Eye (tissue), 1 donor: Measurements from ENCODE around the gene SLC41A3.
"Not testable (repeated sequence)": the region's sequence is repeated elsewhere in the genome, so short reads cannot be mapped to it uniquely, and the experiment has no call there.

Source experiments
- DNase-seq: peaks from one replicate; pipeline ENCODE4 v3.0.0-alpha.2; 2015

The SLC41A3 gene

GRCh38 chr3:126023390-126023789 is 60.5 kb downstream of the SLC41A3 start:
- no peak for DNase-seq

GRCh38 chr3:126022741-126023359 is 61.1 kb downstream of the SLC41A3 start:
- DNase-seq, result peak; percentile 68

GRCh38 chr3:126021702-126022101 is 62.2 kb downstream of the SLC41A3 start:
- DNase-seq, result no peak

GRCh38 chr3:126021224-126021623 is 62.7 kb downstream of the SLC41A3 start:
- DNase-seq, result no peak

- DNase-seq, result no peak
Measured at GRCh38 chr3:126019683-126020082, 64.2 kb downstream of the SLC41A3 start.

GRCh38 chr3:126018995-126019394 is 64.9 kb downstream of the SLC41A3 start:
- DNase-seq, result no peak

- no peak for DNase-seq
Measured at GRCh38 chr3:126018545-126018944, 65.4 kb downstream of the SLC41A3 start.

- no peak for DNase-seq
Measured at GRCh38 chr3:126017362-126017761, 66.6 kb downstream of the SLC41A3 start.

- DNase-seq, result no peak
Measured at GRCh38 chr3:126016616-126017015, 67.3 kb downstream of the SLC41A3 start.

GRCh38 chr3:126015075-126015474 is 68.8 kb downstream of the SLC41A3 start:
- DNase-seq, result no peak

GRCh38 chr3:126014252-126014651 is 69.7 kb downstream of the SLC41A3 start:
- DNase-seq, result no peak

- peak; percentile 23 for DNase-seq
Measured at GRCh38 chr3:126013751-126014156, 70.2 kb downstream of the SLC41A3 start.

GRCh38 chr3:126009181-126009580 is 74.7 kb downstream of the SLC41A3 start:
- DNase-seq, result no peak

- DNase-seq, result no peak
Measured at GRCh38 chr3:126008219-126008618, 75.7 kb downstream of the SLC41A3 start.

- no peak for DNase-seq
Measured at GRCh38 chr3:126005951-126006350, 78.0 kb downstream of the SLC41A3 start.

- DNase-seq, result no peak
Measured at GRCh38 chr3:126004692-126005091, 79.2 kb downstream of the SLC41A3 start.

- no peak for DNase-seq
Measured at GRCh38 chr3:126004217-126004616, 79.7 kb downstream of the SLC41A3 start.

- no peak for DNase-seq
Measured at GRCh38 chr3:126003447-126004190, 80.3 kb downstream of the SLC41A3 start.

GRCh38 chr3:126002189-126002588 is 81.7 kb downstream of the SLC41A3 start:
- DNase-seq, result no peak

GRCh38 chr3:125996751-125997150 is 87.2 kb downstream of the SLC41A3 start:
- not testable (repeated sequence) for DNase-seq

GRCh38 chr3:125990253-125990970 is 93.5 kb downstream of the SLC41A3 start:
- DNase-seq, result peak; percentile 96

- DNase-seq, result not testable (repeated sequence)
Measured at GRCh38 chr3:125984951-125985350, 99.0 kb downstream of the SLC41A3 start.

- DNase-seq, result not testable (repeated sequence)
Measured at GRCh38 chr3:125977104-125977503, 106.8 kb downstream of the SLC41A3 start.

GRCh38 chr3:125976003-125976390 is 107.9 kb downstream of the SLC41A3 start:
- DNase-seq, result not testable (repeated sequence)
